Neuronal stem cell (in vitro differentiated cells): ENCODE results near the gene SYNGR4.

Experiments
- DNase-seq: peaks from one replicate; pipeline ENCODE4 v3.0.0-alpha.2; 2013; ENCODE audit warnings: low spot score
- H2AFZ ChIP-seq: one replicate; pipeline ENCODE4 v1.6.1; 2013; ENCODE audit warnings: mild to moderate bottlenecking, low read length, inconsistent platforms
- H2AK5ac ChIP-seq: 2 replicates; pipeline ENCODE4 v1.6.1; 2013; ENCODE audit warnings: low read depth, mild to moderate bottlenecking, inconsistent platforms, low read length, moderate library complexity, mixed read lengths
- H2BK120ac ChIP-seq: 2 replicates; pipeline ENCODE4 v1.6.1; 2013; ENCODE audit warnings: low read depth, mild to moderate bottlenecking, inconsistent platforms, low read length, moderate library complexity, mixed read lengths
- H2BK12ac ChIP-seq: one replicate; pipeline ENCODE4 v1.6.1; 2013; ENCODE audit warnings: low read length, inconsistent platforms
- H2BK15ac ChIP-seq: 2 replicates; pipeline ENCODE4 v1.6.1; 2013; ENCODE audit warnings: mild to moderate bottlenecking, low read length, inconsistent platforms, mixed read lengths
- H2BK5ac ChIP-seq: one replicate; pipeline ENCODE4 v1.6.1; 2013; ENCODE audit warnings: inconsistent platforms, mild to moderate bottlenecking, low read length, moderate library complexity
- H3K14ac ChIP-seq: one replicate; pipeline ENCODE4 v1.6.1; 2013; ENCODE audit warnings: low read length, inconsistent platforms
- H3K18ac ChIP-seq: 2 replicates; pipeline ENCODE4 v1.6.1; 2013; ENCODE audit warnings: low read length, inconsistent platforms
- H3K23ac ChIP-seq: 2 replicates; pipeline ENCODE4 v1.6.1; 2013; ENCODE audit warnings: low read depth, mild to moderate bottlenecking, mixed read lengths, low read length, inconsistent platforms; ENCODE audit not compliant: poor library complexity
- H3K27ac ChIP-seq: replicated peaks from 3 replicates; pipeline ENCODE4 v1.5.1; 2013; ENCODE audit warnings: low read length, inconsistent platforms
- H3K27me3 ChIP-seq, 3 experiments: 2 replicates each; pipeline ENCODE4 v1.6.1; 2013; ENCODE audit warnings: low read length in 3 of 3, mild to moderate bottlenecking in 2 of 3, inconsistent platforms in 1 of 3, low read depth in 1 of 3, mixed read lengths in 1 of 3, moderate library complexity in 1 of 3; ENCODE audit not compliant: control insufficient read depth in 3 of 3, insufficient read depth in 3 of 3
- H3K36me3 ChIP-seq, 2 donors: replicated peaks in 1 of 2; 2 replicates each; pipeline ENCODE4 v1.6.1; 2013; ENCODE audit warnings: low read length in 2 of 2; ENCODE audit not compliant: control insufficient read depth in 2 of 2, insufficient read depth in 2 of 2
- H3K4ac ChIP-seq: 2 replicates; pipeline ENCODE4 v1.6.1; 2013; ENCODE audit warnings: inconsistent platforms, mild to moderate bottlenecking, low read length, moderate library complexity
- H3K4me1 ChIP-seq, 2 donors: 1 replicate in 1 of 2; 2 replicates in 1 of 2; pipeline ENCODE4 v1.6.1; 2013; ENCODE audit warnings: low read length in 2 of 2, low read depth in 1 of 2; ENCODE audit not compliant: control insufficient read depth in 2 of 2, insufficient read depth in 1 of 2
- H3K4me2 ChIP-seq: one replicate; pipeline ENCODE4 v1.6.1; 2013; ENCODE audit warnings: mild to moderate bottlenecking, low read length, inconsistent platforms; ENCODE audit not compliant: insufficient read depth, poor library complexity, severe bottlenecking
- H3K4me3 ChIP-seq, 2 donors: 2 replicates each; pipeline ENCODE4 v1.5.1; 2013; ENCODE audit warnings: low read length in 2 of 2, mild to moderate bottlenecking in 2 of 2, inconsistent platforms in 1 of 2, moderate library complexity in 1 of 2
- H3K79me1 ChIP-seq: one replicate; pipeline ENCODE4 v1.6.1; 2013; ENCODE audit warnings: low read depth, mild to moderate bottlenecking, inconsistent platforms, low read length, moderate library complexity
- H3K9ac ChIP-seq: one replicate; pipeline ENCODE4 v1.6.1; 2013; ENCODE audit warnings: mild to moderate bottlenecking, low read depth, low read length, inconsistent platforms; ENCODE audit not compliant: poor library complexity
- H3K9me3 ChIP-seq, 2 donors: replicated peaks in 1 of 2; 2 replicates each; pipeline versions ENCODE3 to v1.6.1; 2013; ENCODE audit warnings: low read length in 2 of 2, mild to moderate bottlenecking in 2 of 2, inconsistent platforms in 1 of 2, low read depth in 1 of 2, mixed read lengths in 1 of 2, moderate library complexity in 1 of 2; ENCODE audit not compliant: control insufficient read depth in 2 of 2, insufficient read depth in 1 of 2
- H4K8ac ChIP-seq: one replicate; pipeline ENCODE4 v1.6.1; 2013; ENCODE audit warnings: low read depth, mild to moderate bottlenecking, inconsistent platforms, low read length, moderate library complexity
- H4K91ac ChIP-seq: one replicate; pipeline ENCODE4 v1.6.1; 2013; ENCODE audit warnings: low read length, low read depth, mild to moderate bottlenecking, inconsistent platforms; ENCODE audit not compliant: poor library complexity
- WGBS, 2 donors: extraction: QIAGEN DNeasy Blood & Tissue Kit; methylation state at CpG; one replicate each; pipeline ENCODE4 v1.1.7; 2013; ENCODE audit warnings: missing lambda C conversion rate in 2 of 2, mixed read lengths in 1 of 2; ENCODE audit not compliant: insufficient read length in 2 of 2, insufficient replicate concordance in 1 of 2; ENCODE audit errors: extremely low coverage in 2 of 2; 5-methylcytosine and 5-hydroxymethylcytosine counted together

The SYNGR4 gene

GRCh38 chr19:48319647-48320541, 44.3 kb upstream of the SYNGR4 start:
- WGBS, 2 donors = no CpG with 5 or more reads among the region's 16 CpGs
- peak overlapping the region; percentile 24 for H2BK12ac ChIP-seq
- H4K8ac ChIP-seq = no peak overlapping the region
- H3K18ac ChIP-seq = peak overlapping the region; percentile 95
- H2BK15ac ChIP-seq = peak overlapping the region; percentile 93
- peak overlapping the region; percentile 98 for H2AK5ac ChIP-seq
- H2BK120ac ChIP-seq = peak overlapping the region; percentile 93
- H4K91ac ChIP-seq = no peak overlapping the region
- H3K23ac ChIP-seq = peak overlapping the region; percentile 67
- DNase-seq = peak; percentile 83
- peaks cover 0 to 12% of the 10 kb centered on the region in 2 donors for H3K4me1 ChIP-seq
- H3K4me3 ChIP-seq = no peak overlapping the region
- no peak overlapping the region for H3K4me2 ChIP-seq
- H3K9me3 ChIP-seq = no peaks in the 10 kb centered on the region
- peaks cover 0 to 3% (median 0%) of the 10 kb centered on the region in 3 experiments for H3K27me3 ChIP-seq
- H3K4ac ChIP-seq = peak overlapping the region; percentile 57
- H2BK5ac ChIP-seq = peak overlapping the region; percentile 78
- H3K79me1 ChIP-seq = no peaks in the 10 kb centered on the region
- no peak overlapping the region for H2AFZ ChIP-seq
- H3K14ac ChIP-seq = peak overlapping the region; percentile 87
- H3K9ac ChIP-seq = no peak overlapping the region
- peak overlapping the region; percentile 51 for H3K27ac ChIP-seq
- no peaks in the 10 kb centered on the region for H3K36me3 ChIP-seq

- peak; percentile 93 for DNase-seq
- no CpG with 5 or more reads among the region's 22 CpGs for WGBS, 2 donors
- no peak overlapping the region for H3K14ac ChIP-seq
- no peaks in the 10 kb centered on the region for H3K36me3 ChIP-seq
- peak overlapping the region; percentile 87 for H2BK15ac ChIP-seq
- H3K4ac ChIP-seq = peak overlapping the region; percentile 46
- no peak overlapping the region for H4K8ac ChIP-seq
- peak overlapping the region; percentile 71 for H2AK5ac ChIP-seq
- H3K18ac ChIP-seq = peak overlapping the region; percentile 99
- H2AFZ ChIP-seq = peak overlapping the region; percentile 98
- peak overlapping the region; percentile 95 for H3K27ac ChIP-seq
- no peak overlapping the region for H4K91ac ChIP-seq
- H3K79me1 ChIP-seq = no peaks in the 10 kb centered on the region
- peak overlapping the region; percentile 95 for H3K9ac ChIP-seq
- peak overlapping the region; percentile 97 for H3K23ac ChIP-seq
- H2BK5ac ChIP-seq = peak overlapping the region; percentile 99
- peaks cover 0 to 3% (median 0%) of the 10 kb centered on the region in 3 experiments for H3K27me3 ChIP-seq
- H3K4me1 ChIP-seq = peaks cover 6 to 17% of the 10 kb centered on the region in 2 donors
- no peak overlapping the region for H2BK120ac ChIP-seq
- H3K9me3 ChIP-seq = no peaks in the 10 kb centered on the region
- H3K4me3 ChIP-seq = peak overlapping the region; percentile 63 to 76
- H3K4me2 ChIP-seq = peak overlapping the region; percentile 90
- H2BK12ac ChIP-seq = no peak overlapping the region
Measured at GRCh38 chr19:48321372-48321621, 42.9 kb upstream of the SYNGR4 start.

GRCh38 chr19:48321622-48322591, 42.3 kb upstream of the SYNGR4 start:
- Histone ChIP-seq H2BK5ac (peak overlapping the region; percentile 99), H4K8ac (no peak overlapping the region), H3K36me3 (no peaks in the 10 kb centered on the region), H3K4ac (peak overlapping the region; percentile 46), H3K14ac (no peak overlapping the region), H3K4me1 (peaks cover 6 to 17% of the 10 kb centered on the region in 2 donors), H3K4me3 (peak overlapping the region; percentile 63 to 76), H2BK15ac (peak overlapping the region; percentile 87), H3K79me1 (no peaks in the 10 kb centered on the region), H3K4me2 (peak overlapping the region; percentile 90), H3K27ac (peak overlapping the region; percentile 95), H4K91ac (no peak overlapping the region), H2AK5ac (peak overlapping the region; percentile 71), H3K9me3 (no peaks in the 10 kb centered on the region), H3K23ac (peak overlapping the region; percentile 97), H3K18ac (peak overlapping the region; percentile 99), H3K9ac (peak overlapping the region; percentile 95), H2BK12ac (no peak overlapping the region), H2BK120ac (no peak overlapping the region), H2AFZ (peak overlapping the region; percentile 98), H3K27me3 (peaks cover 0 to 3% (median 0%) of the 10 kb centered on the region in 3 experiments)
- peak; percentile 93 for DNase-seq
- WGBS, 2 donors = no CpG with 5 or more reads among the region's 63 CpGs
